ENCODE measurements around the gene TRMT112.

TRMT112 gene

DNA sequence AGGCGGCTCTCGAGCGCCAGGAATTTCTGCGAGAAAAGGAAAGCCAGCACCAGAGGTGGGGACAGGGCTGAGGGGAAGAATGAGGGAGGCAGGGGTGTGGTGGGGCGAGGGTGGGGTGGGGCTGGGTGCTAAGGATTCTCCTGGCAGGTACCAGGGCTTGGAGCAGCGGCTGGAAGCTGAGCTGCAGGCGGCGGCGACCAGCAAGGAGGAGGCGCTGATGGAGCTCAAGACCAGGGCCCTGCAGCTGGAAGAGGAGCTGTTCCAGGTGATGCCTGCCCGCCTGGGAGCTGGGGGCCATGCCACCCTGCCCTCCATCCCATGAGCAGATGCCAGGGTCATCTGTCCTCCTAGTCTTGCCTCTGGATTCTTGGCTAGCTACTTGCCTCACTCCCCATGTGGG is 32.0 kb upstream of the TRMT112 start:
- H3K36me3 ChIP-seq (replicated peaks; ENCODE audit: insufficient read depth, low read length), result no peaks in the 10 kb centered on the region
- no peaks in the 10 kb centered on the region for H3K4me1 ChIP-seq (ENCODE audit: low read length)
- no peak overlapping the region for H3K4me2 ChIP-seq (ENCODE audit: low read depth, low read length)
- no peak overlapping the region for H3K27ac ChIP-seq (ENCODE audit: low read length)
- H2AFZ ChIP-seq (ENCODE audit: low read length), result no peak overlapping the region
- H3K9me3 ChIP-seq (replicated peaks; ENCODE audit: insufficient read depth, low read length), result no peaks in the 10 kb centered on the region
- H3F3A ChIP-seq (ENCODE audit: insufficient read depth, low read length), result no peaks in the 10 kb centered on the region
- 0 out of 2 replicates have a peak, but pooled peaks cover 1% of the 10 kb centered on the region for H3K79me2 ChIP-seq (ENCODE audit: low read length)
- no peaks in the 10 kb centered on the region for H4K20me1 ChIP-seq (ENCODE audit: insufficient read depth, low read length)
- H3K9ac ChIP-seq (ENCODE audit: low read length), result no peak overlapping the region
- no peak overlapping the region for H3K4me3 ChIP-seq (ENCODE audit: low read length)
- TF ChIP-seq EZH2 (optimal IDR thresholded peaks at IDR 0.05; ENCODE audit: low read depth, low read length) (no peak), EZH2phosphoT487 (IDR thresholded peaks at IDR 0.05; ENCODE audit: low read length) (no peak)
- TF ChIP-seq, protein P1, sequence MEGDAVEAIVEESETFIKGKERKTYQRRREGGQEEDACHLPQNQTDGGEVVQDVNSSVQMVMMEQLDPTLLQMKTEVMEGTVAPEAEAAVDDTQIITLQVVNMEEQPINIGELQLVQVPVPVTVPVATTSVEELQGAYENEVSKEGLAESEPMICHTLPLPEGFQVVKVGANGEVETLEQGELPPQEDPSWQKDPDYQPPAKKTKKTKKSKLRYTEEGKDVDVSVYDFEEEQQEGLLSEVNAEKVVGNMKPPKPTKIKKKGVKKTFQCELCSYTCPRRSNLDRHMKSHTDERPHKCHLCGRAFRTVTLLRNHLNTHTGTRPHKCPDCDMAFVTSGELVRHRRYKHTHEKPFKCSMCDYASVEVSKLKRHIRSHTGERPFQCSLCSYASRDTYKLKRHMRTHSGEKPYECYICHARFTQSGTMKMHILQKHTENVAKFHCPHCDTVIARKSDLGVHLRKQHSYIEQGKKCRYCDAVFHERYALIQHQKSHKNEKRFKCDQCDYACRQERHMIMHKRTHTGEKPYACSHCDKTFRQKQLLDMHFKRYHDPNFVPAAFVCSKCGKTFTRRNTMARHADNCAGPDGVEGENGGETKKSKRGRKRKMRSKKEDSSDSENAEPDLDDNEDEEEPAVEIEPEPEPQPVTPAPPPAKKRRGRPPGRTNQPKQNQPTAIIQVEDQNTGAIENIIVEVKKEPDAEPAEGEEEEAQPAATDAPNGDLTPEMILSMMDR (IDR thresholded peaks at IDR 0.05; ENCODE audit: low read length), result no peak
- no peak for DNase-seq
- H3K9me2 ChIP-seq (replicated peaks; ENCODE audit: insufficient read depth, low read length), result no peaks in the 10 kb centered on the region
- no peaks in the 10 kb centered on the region for H3K27me3 ChIP-seq (replicated peaks; ENCODE audit: insufficient read depth, low read length)

DNA sequence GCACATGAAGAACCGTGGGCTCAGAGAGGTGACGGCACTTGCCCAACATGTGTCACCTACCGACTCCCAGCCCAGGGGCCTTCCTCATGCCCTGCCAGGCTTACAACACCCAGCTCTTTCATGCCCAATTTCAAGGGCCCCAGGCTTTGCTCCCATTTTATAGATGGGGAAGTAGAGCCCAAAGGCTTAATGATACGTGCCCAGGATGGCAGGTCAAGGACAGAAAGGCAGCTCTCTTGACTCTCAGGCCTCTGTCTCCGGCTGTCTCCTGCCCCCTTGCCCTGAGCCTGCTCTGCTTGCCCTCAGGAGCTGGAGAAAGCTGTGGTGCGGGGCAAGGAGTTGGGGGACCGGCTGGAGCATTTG is 31.6 kb upstream of the TRMT112 start:
- no peak overlapping the region for H2AFZ ChIP-seq (ENCODE audit: low read length)

DNA sequence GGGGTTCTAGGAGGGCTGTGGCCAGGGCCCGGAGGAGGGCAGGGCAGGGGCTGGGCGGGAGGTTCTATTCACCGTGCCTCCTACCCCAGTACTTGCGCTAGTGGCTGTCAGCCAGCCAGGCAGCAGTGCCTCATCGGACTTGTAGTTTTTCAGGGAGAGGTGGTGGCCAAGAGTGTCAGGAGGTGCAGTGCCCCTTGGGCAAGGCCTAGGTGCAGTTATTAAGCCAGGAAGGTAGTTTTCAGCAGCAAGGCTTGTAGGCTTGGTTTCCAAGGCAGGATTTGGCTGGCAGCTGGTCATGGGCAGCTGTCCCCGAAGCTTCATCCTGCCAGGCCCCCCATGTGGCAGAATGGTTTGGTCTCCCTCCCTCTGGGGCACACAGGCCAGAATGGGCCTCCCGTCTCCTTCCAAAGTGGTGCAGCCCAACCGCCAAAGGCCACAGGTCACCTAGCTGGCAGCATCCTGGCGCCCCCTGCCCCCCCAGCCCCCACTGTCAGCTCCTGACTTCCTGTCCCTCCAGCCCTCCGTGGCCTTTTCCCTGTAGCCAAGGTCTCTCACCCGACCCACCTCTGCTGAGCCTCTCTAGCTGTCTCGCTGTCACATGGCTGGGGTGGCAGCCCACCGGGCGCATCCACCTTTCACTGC is 31.1 kb upstream of the TRMT112 start:
- H3K79me2 ChIP-seq (ENCODE audit: low read length), result peaks cover 5% of the 10 kb centered on the region; the same call in 1 of the 2 replicates
- no peak for DNase-seq
- no peak overlapping the region for H3K4me2 ChIP-seq (ENCODE audit: low read depth, low read length)
- H3K9ac ChIP-seq (ENCODE audit: low read length), result no peak overlapping the region
- no peaks in the 10 kb centered on the region for H4K20me1 ChIP-seq (ENCODE audit: insufficient read depth, low read length)
- no peaks in the 10 kb centered on the region for H3F3A ChIP-seq (ENCODE audit: insufficient read depth, low read length)
- no peak overlapping the region for H2AFZ ChIP-seq (ENCODE audit: low read length)
- H3K4me3 ChIP-seq (ENCODE audit: low read length), result no peak overlapping the region
- H3K36me3 ChIP-seq (replicated peaks; ENCODE audit: insufficient read depth, low read length), result no peaks in the 10 kb centered on the region
- H3K9me2 ChIP-seq (replicated peaks; ENCODE audit: insufficient read depth, low read length), result no peaks in the 10 kb centered on the region
- H3K27me3 ChIP-seq (replicated peaks; ENCODE audit: insufficient read depth, low read length), result no peaks in the 10 kb centered on the region
- TF ChIP-seq, protein P1 (IDR thresholded peaks at IDR 0.05; ENCODE audit: low read length), result no peak
- TF ChIP-seq EZH2 (optimal IDR thresholded peaks at IDR 0.05; ENCODE audit: low read depth, low read length) (no peak), EZH2phosphoT487 (IDR thresholded peaks at IDR 0.05; ENCODE audit: low read length) (no peak)
- no peak overlapping the region for H3K27ac ChIP-seq (ENCODE audit: low read length)
- no peaks in the 10 kb centered on the region for H3K4me1 ChIP-seq (ENCODE audit: low read length)
- H3K9me3 ChIP-seq (replicated peaks; ENCODE audit: insufficient read depth, low read length), result no peaks in the 10 kb centered on the region

More for the DNA sequence above, 31.6 kb upstream of the TRMT112 start:
- H3K4me2 ChIP-seq (ENCODE audit: low read depth, low read length), result no peak overlapping the region
- no peaks in the 10 kb centered on the region for H3K36me3 ChIP-seq (replicated peaks; ENCODE audit: insufficient read depth, low read length)
- H3K79me2 ChIP-seq (ENCODE audit: low read length), result 0 out of 2 replicates have a peak, but pooled peaks cover 3% of the 10 kb centered on the region
- no peaks in the 10 kb centered on the region for H3K9me3 ChIP-seq (replicated peaks; ENCODE audit: insufficient read depth, low read length)
- H4K20me1 ChIP-seq (ENCODE audit: insufficient read depth, low read length), result no peaks in the 10 kb centered on the region
- TF ChIP-seq, protein P1 (IDR thresholded peaks at IDR 0.05; ENCODE audit: low read length), result no peak
- TF ChIP-seq EZH2phosphoT487 (IDR thresholded peaks at IDR 0.05; ENCODE audit: low read length) (no peak), EZH2 (optimal IDR thresholded peaks at IDR 0.05; ENCODE audit: low read depth, low read length) (no peak)
- no peak overlapping the region for H3K9ac ChIP-seq (ENCODE audit: low read length)
- H3K9me2 ChIP-seq (replicated peaks; ENCODE audit: insufficient read depth, low read length), result no peaks in the 10 kb centered on the region
- no peak for DNase-seq
- H3K4me1 ChIP-seq (ENCODE audit: low read length), result no peaks in the 10 kb centered on the region
- no peaks in the 10 kb centered on the region for H3K27me3 ChIP-seq (replicated peaks; ENCODE audit: insufficient read depth, low read length)
- no peak overlapping the region for H3K27ac ChIP-seq (ENCODE audit: low read length)
- no peak overlapping the region for H3K4me3 ChIP-seq (ENCODE audit: low read length)
- no peaks in the 10 kb centered on the region for H3F3A ChIP-seq (ENCODE audit: insufficient read depth, low read length)
